Hepatic stellate cell (primary cell): ENCODE data around the gene MLNR.

Source experiments
- DNase-seq: peaks from one replicate; pipeline ENCODE4 v3.0.0; 2011; ENCODE audit warnings: low spot score

MLNR gene, protein sequence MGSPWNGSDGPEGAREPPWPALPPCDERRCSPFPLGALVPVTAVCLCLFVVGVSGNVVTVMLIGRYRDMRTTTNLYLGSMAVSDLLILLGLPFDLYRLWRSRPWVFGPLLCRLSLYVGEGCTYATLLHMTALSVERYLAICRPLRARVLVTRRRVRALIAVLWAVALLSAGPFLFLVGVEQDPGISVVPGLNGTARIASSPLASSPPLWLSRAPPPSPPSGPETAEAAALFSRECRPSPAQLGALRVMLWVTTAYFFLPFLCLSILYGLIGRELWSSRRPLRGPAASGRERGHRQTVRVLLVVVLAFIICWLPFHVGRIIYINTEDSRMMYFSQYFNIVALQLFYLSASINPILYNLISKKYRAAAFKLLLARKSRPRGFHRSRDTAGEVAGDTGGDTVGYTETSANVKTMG

DNA sequence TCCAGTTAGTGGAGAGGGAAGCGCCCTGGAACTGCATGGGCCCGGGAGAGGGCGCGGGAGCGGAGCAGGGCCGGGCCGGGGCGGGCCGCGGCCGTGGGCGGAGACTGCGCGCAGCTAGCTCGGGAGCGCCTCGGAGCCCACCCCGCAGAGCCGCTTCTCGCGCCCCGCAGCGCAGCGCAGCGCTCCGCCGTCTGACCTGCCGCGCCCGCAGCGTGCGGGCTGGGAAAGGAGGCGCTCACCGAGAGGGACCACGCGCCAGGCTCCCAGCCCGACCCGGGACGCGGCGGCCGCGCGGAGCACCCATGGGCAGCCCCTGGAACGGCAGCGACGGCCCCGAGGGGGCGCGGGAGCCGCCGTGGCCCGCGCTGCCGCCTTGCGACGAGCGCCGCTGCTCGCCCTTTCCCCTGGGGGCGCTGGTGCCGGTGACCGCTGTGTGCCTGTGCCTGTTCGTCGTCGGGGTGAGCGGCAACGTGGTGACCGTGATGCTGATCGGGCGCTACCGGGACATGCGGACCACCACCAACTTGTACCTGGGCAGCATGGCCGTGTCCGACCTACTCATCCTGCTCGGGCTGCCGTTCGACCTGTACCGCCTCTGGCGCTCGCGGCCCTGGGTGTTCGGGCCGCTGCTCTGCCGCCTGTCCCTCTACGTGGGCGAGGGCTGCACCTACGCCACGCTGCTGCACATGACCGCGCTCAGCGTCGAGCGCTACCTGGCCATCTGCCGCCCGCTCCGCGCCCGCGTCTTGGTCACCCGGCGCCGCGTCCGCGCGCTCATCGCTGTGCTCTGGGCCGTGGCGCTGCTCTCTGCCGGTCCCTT is at the start of gene MLNR:
Gene MLNR, plus strand, starts transcription at position 303 of the 820 bp plus-strand sequence. Its CDS starts 0 bp downstream, at position 303.
- DNase-seq = no peak

DNA sequence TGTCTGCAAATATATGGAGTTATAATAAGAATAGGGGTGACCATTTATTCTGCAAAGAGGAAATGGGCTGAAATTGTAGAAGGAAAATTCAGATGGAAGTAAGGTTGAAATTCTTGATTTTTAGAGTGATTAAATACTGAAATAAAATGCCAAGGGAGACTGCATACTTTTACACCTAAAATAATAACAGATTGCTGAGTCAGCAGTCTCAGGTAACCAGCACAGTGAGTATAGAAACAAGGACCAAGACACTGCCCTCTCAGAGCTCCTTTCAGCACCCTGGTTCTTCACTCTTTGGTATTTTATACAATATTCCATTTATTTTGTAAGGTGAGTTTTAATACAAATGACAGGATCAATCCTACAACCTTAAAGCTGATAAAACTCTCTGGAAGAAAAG is 48.8 kb upstream of the MLNR start:
- DNase-seq = no peak

DNA sequence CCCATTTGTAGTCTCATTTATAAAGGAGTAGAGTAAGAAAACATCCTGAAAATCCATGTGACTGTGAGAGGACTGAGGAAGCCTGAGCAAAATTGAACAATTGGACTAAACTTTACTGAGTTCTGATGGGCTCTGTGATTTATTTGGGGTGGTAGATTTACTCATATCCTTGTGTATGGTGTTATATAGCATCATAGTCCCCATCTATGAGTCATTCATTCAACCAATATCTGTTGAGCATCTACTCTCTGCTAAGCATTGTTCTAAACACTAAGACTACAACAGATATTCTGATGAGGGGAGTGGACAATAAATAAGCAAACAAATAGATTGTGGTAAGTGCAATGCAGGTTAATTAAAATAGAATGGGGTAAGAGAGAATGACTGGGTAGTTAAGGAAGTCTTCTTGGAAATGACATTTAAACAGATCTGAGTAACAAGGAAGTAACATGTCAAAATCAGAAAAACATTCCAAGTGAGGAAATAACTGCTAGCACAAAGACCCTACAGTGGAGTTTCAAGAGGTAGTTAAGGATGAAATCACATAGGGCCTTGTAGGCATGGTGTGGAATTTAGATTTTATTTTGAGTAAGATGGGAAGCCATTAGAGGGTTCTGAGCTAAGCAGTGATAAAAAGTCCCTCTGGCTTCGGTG is 36.3 kb upstream of the MLNR start:
- DNase-seq = no peak

DNA sequence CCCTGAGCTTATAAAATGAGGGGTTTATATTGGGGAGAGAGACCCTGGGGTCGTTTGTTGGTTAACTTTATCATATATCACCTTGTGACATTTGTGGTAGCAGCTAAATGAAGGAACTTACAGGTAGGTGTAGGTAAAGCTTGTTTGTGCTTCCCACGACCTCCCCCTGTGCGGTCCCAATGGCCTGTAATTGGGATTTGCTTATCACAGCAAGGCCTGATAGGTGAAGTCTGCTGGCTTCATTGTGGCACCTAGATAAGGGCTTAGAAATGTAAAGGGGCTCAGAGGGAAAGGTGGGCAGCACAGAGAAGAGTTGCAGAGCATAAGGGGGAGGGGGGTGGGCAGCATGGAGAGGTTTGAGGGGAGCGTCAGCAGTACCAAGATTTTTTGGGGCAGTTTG is 35.5 kb upstream of the MLNR start:
- DNase-seq = no peak

DNA sequence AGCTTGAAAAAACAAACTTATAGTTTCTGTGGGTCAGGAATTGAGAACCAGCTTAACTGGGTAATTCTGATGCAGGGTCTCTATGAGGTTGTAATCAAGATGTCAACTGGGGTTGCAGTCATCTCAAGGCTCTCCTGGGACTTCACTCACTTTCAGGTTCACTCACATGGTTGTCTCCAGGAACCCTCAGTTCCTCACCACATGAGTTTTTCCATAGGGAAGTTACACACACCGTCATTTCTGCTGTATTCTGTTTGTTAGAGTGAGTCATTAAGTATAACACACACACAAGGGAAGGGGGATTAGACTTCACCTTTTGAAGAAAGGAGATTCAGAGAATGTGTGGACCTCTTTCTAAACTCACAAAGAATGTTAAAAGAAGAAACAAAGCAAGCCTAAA is 34.9 kb upstream of the MLNR start:
- DNase-seq = no peak

DNA sequence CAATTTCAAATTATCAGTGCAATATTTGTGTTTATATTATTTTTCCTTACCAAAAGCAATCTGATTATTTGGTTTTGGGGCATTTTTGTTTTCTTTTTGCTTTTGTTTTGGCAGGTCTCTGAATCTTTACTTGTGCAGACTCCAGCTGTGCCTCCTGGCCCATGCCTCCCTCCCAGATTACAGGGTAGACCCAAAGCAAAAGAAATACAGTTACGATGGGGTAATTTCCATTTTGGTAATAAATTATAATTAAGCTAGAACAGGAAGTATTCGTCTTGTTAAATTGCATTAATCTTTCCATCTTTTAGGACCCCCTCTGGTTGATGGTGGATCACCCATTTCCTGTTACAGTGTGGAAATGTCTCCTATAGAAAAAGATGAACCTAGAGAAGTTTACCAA is 29.2 kb upstream of the MLNR start:
- DNase-seq = no peak

DNA sequence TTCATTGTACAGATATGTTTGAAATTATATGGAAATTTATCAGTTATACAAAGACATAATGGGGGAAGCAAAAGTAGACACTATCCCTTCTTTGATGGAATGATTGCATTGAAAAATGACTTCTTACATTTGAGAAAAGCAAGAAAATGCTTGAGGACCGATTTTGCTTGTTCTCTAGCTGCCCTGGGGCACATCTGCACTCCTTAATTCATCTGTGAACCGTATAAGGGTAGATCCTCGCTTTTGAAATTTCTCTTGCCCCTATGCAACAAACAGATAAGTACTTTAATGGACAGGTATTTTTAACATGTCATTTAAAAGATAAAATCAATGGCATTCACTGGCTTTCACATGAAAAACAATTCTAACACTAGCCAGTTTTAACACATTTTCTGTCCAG is 13.5 kb upstream of the MLNR start:
- no peak for DNase-seq

DNA sequence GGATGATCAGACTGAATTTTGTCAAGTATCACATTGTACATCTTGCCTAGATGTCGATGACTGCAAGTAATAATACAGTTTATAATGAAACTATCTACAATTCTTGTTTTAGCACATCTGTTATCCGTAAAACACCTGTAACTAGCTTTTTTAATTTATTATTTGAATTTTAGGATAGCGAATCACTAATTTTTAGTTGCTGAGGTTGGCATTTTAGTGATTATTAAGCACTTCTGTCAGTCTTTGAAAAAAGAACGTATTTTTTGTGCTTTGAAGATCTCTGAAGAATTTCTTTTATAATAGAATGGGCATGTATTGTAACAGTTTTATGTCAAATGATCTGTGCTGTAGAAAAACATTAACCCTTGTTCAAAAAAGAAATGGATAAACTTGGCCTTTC is 11.5 kb upstream of the MLNR start:
- DNase-seq = no peak

DNA sequence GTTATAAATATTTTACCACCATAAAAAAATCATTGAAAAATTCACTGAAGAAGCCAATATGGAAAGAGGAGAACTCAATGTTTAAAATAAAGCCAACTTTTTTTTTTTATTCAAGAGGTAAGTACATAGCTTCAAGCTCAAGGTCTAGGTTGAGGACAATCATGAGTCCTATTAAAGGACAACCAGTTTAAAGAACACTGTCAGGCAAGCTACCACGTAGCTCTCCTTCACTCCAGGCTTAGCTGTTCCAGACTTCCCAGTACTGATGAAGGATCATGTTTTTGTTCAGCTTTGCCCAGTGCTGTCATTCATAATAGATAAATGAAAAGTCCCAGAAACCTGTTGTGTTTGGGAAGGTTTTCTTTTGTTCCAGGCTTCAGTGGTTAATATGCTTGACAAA is 10.0 kb upstream of the MLNR start:
- DNase-seq = no peak

DNA sequence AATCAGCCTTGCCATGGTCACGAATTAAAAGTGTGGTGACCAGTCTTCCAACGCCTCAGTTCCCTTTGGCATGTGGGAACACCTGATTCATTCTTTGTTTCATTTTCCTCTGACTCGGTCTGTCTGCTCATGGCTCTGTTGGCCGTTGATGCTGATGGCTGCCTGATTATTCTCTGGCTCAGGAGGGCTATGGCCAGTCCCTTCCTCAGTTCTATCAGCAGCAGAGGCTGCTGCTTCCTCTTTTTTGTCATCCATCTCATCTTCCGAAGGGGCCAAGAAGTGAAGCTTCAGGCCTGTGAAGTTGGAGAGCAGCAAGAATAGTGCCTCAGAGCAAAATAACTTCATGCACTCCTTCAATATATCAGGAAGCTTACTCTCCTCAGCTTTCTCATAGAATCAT is 9.5 kb upstream of the MLNR start:
- DNase-seq = no peak

DNA sequence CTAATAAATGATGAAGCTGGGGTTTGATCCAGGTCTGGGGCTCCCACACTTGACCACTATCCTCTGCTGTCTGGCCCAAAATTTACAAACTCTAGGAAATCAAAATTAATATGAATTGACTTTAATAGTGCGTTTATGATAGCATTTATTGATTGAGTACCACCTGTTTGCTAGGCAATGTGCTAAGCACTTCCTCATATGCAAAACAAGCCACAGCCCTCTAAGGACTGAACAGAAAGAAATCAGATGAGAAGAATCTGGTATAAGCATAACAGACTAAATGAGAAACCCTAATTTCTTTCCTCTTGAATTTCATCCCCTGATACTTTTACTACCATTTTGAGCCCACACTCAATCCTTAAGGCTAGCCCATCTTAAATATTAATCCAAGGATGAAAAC is 6.6 kb upstream of the MLNR start:
- no peak for DNase-seq

DNA sequence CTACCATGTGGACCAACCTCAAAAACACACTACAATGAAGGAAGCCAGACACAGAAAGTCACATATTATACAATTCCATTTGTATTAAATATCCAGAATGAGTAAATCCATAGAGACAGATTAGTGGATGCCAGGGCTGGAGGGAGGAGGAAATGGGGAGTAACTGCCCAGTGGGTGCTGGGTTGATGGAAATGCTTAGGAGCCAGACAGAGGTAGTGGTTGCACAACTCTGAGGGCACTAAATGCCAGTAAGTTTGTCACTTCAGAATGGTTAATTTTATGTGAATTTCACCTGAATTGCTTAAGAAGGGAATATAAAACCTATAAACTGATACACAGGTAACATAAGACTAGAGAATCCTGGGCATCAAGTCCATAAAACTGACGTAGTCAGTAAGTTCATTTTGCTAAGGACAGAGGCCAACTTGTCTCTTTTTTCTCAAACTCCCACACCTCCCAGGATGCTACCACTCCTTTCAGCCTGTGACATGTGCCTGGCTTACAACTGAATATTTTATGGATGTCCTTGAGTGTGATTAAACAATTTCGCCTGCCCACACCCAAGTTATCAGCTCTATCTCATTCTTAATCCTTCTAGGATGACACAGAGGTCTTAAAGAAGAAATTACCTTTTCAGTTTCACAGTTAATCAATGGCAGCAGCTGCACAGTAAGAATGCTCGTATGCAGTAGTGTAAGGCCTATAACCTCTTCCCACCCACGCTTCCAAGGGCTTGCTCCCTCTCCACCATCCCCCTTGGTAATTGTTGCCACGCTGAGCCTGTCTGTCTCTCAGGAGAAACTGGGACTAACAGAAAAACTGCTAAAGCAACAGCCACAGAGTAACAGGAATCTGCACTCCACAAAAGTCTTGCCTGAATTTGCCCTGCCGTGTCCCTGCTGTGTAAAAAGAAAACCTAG is 5.9 kb upstream of the MLNR start:
- DNase-seq = no peak

DNA sequence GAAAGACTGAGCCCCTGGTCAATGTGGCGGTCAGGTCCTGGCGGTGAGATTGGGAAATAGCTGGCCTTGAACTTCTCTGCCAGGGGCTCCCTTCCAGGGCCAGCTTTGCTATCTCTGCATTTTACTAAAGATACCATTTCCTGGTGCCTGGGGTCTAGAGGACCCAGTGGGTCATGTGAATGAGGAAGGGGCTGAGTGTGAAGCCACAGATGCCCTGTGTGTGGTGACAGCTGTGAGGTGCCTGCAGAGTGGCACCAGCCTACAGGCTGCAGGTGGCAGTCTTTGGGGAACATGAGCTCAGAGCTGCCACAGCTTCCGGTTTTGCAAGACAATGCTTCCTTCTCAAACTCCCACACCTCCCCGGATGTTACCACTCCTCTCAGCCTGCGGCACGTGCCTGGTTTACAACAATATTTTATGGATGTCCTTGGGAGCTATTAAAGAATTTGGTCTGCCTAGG is 5.2 kb upstream of the MLNR start:
- DNase-seq = no peak

DNA sequence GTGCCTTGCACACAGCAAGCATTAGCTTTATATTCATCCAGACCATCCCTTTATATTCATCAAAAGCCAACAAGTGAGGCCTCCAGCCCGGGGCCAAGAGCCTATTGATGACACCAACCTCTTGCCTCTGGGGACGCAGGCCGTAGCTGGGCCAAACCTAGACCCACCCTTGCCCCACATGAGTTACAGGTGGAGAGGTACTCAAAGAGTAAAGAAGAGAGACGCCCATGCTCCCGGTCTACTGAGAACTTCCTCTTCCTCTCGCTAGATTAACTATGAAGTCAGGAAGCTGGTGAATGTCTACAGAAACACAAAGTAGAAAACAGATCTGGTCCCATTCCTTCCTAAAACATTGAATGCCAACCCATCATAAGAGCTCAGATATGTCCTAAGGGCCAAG is 3.8 kb upstream of the MLNR start:
- DNase-seq = no peak

DNA sequence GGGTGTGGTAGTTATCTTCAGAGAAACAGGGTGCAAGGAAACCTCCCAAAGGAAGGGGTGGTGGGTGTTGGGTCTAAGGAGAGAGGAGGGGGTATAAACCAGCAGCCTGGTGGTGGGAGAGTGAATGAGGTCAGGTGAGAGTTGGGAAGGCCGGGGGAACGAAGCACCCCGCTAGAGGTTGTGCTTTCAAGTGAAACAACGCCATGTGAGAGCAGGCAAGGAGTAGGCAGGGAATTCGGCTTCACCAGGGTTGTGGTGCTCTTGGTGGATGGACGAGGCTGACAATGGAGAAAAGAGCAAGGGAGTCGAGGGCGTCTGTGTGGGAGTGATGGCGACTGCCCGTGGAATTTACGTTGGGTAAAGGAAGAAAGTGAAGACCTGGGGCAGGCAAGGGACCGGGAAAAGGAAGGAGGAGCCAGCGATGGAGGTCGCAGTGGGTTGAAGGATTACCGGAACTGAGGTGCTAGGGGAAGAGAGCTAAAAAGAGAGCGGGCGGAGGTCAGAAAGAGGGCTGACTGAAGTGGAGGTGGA is 2.1 kb upstream of the MLNR start:
- DNase-seq = no peak

DNA sequence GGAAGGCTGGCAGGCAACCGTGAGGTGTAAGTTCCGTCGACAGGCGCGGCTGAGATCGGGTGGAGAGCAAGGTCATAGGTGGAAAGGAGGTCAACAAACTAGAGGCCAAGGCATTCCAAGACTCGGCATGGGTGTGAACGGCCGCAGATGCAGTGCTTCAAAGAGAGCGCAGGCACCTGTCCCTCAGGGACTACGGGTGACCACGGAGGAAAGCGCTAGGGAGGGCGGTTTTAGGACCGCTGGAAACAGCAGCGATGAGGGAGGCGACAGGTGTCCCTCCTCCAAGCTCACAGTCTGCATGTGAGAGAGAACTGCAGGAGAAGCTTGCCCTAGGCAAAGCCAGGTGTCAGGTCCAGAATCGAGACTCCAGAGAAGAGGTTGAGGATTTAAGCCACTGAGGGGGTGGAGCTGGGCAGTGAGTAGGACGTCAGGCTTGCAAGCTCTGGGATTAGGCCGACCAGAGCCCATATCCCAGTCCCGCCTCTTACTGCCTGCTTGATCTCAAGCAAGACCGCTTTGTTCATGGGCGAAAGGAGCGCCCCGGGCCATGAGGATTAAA is 1.6 kb upstream of the MLNR start:
- DNase-seq = no peak

DNA sequence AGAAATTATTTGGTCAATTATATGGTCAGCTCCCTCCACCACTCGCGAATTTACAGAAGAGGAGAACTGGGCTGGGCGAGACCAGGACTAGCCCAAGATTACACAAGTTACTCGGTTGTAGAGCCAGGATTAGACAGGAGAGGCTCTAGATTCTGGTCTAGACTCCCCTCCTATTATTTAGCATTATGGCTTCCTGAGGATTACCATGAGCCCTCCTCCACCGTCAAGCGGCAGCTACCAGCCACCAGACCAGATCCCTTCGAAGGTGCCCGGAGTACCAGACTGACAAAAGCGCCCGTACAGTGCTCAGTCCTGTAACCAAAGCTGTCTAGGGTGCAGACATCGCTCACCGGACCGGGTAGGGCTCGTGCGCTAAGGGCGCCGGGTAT is 497 bp upstream of the MLNR start:
- no peak for DNase-seq

DNA sequence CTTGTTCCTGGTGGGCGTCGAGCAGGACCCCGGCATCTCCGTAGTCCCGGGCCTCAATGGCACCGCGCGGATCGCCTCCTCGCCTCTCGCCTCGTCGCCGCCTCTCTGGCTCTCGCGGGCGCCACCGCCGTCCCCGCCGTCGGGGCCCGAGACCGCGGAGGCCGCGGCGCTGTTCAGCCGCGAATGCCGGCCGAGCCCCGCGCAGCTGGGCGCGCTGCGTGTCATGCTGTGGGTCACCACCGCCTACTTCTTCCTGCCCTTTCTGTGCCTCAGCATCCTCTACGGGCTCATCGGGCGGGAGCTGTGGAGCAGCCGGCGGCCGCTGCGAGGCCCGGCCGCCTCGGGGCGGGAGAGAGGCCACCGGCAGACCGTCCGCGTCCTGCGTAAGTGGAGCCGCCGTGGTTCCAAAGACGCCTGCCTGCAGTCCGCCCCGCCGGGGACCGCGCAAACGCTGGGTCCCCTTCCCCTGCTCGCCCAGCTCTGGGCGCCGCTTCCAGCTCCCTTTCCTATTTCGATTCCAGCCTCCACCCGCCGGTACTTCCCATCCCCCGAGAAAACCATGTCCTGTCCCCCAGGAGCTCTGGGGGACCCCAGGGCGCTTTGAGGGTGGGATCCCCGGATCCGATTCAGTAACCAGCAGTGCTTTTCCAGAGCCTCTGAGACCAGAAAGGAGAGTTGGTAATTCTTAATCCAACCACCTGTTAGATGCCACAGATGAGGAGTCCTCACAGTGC is 885 bp downstream of the MLNR start:
- DNase-seq = no peak

DNA sequence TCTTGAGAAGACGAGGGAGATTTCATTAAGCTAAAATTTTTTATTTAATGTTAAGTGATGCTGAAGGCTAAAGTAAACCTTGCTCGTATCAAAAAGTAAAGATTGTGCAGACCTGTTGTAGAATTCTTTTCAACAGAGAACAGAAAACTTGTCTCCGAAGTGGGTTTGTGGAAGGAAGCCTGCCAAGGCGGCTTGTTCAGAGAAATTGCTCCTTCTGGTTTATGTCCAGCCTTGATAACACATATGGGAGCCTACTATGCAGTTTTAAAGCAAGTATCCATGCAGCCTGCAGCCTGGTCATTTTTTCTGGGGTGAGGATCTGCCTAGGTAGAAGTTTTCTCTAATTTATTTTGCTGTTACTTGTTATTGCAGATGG is 1.4 kb downstream of the MLNR start:
- DNase-seq = no peak

DNA sequence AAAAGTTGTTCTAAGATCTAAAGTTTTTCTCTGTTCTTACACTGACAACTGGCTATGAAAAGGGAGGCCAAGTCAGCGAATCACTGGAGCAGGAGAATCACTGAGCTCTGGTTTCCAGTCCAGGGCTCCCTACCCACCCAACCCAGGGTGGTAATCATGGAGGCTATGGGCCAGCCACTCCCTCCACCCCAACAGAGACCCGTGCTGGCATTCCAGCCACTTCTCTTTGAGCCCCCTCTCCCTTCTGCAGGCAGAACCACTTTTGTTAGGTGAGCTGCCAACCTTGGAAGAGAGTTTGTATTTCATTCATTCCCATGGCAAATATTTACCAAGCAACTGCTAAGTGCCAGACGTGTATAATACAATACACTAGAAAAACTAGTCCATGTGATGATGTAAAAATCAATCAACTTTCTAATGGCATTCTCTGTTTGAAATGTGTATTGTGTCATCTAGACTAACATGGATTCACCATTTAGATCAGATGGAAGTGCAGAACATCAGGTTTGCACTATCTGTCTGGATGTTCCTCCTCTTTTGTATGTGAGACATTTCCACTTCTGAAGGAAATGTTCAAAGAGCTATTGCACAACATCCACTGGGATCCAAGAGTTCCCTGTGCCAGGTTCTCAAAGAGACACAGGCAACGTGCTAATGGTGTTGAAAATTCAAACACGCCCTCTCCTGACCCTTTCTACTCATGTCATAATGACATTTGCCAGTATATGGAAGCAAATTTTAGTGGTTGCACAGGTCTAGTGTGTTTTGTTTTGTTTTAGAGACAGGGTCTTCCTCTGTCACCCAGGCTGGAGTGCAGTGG is 5.3 kb downstream of the MLNR start:
- DNase-seq = no peak
